ENCODE results near the gene OR2D2. TPM values are rescaled to one million over a fixed set of nuclear protein-coding genes. Genes with fewer than 3 reads are reported as not detected.
"Not testable (repeated sequence)": the region's sequence is repeated elsewhere in the genome, so short reads cannot be mapped to it uniquely, and the experiment has no call there.

The OR2D2 gene, protein sequence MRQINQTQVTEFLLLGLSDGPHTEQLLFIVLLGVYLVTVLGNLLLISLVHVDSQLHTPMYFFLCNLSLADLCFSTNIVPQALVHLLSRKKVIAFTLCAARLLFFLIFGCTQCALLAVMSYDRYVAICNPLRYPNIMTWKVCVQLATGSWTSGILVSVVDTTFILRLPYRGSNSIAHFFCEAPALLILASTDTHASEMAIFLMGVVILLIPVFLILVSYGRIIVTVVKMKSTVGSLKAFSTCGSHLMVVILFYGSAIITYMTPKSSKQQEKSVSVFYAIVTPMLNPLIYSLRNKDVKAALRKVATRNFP
- not detected for polyA plus RNA-seq (2013, experiment 1 of 2; ENCODE audit: insufficient read length)
- not detected for polyA plus RNA-seq (2013, experiment 2 of 2; ENCODE audit: insufficient read length)

GRCh38 chr11:6892400-6892799, at the start of gene OR2D2:
Gene OR2D2 (minus strand): TSS chr11:6892500. CDS start chr11:6892500, 0 bp downstream.
- no peak for DNase-seq

DNA sequence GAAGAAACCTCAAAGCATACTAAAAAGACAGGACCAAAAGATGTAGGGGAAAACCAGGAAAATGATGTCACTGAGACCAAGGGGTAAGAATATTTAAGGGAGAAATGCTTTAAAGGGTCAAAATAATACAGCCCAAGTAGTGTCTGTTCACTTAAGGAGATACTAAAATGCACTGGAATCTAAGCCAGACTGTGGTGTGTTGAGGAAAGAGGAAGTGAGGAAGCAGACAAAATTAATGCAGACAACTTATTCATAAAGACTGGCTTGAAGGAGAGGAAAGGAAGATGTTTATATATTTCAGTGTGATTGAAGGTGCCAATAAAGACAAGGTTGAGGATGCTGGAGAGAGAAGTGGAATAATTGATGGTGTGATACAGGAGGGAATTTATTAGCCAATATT, 49.7 kb upstream of the OR2D2 start:
- DNase-seq, result no peak

DNA sequence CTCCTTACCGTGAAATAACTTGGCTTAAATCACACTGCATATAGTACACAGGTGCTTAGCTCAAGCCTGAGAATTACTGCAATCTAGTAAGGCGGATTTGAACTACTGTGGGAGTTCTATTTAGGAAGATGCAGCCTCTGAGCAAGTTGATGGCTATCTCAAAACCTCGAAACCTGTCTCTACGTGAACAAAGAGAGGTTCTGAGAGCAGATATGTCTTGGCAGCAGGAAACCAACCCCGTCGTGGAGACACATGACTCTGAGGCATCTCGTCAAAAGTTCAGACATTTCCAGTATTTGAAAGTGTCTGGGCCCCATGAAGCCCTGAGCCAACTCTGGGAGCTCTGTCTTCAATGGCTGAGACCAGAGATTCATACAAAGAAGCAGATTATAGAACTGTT, 39.8 kb upstream of the OR2D2 start:
- no peak for DNase-seq

GRCh38 chr11:6931146-6931713, 38.9 kb upstream of the OR2D2 start:
- no peak for DNase-seq

DNA sequence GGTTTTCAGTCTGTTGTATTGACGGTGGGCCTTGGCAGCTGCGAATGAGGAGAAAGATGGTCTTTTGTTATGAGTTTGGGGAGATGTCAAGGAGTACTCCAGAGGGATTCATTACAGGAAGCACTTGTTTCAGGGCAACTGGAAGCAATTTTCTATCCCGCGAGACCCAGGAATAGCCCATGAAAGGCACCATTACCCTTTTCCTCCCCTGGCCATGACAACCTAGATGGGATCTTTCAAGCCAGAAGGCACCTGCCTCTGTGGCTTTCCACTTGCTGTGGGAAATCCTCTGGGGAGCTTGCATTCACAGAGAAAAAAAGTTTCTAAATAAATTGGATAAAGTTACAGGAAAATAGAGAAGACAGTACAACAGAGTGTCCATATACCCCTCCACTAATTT, 36.6 kb upstream of the OR2D2 start:
- DNase-seq, result no peak

- DNase-seq, result no peak
These were observed 34.8 kb upstream of the OR2D2 start for GRCh38 chr11:6927030-6927617.

DNA sequence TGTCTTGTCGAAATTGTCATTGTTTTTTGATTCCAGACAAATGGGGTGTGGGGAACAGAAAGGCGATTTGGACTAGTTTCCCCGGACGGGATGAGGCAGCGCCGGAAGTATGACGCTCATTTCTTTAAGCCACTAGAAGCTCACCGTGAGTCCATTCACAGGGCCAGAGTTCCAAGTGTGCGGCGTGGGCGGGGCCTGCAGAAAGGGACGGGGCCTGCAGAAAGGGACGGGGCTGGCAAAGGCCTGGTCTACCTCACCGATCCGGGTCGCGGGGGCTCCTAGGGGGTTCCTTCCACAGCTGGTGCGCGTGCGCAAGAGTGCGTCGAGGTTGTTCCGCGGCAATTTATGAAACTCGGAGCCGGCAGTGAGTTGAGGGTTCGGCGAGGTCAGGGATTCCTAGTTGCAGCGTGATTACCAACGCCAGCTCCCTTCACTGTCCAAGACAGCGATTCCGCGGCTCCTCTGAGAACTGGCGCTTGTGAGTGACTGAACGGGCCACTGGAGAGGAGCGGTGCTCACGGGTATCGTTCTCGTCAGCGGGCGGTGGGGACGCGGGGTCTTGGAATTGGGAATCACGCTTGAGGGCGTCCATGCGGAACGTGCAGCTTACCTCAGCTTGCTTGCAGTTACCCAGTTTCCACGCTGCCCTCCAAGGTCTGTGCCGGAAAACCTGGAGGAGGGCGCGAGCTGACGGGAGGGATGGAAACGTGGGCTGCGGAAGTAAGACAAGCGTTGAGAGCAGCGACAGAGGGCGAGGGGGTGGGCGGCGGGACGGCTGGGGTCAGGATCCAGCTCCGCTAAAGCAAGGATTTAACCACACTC, 34.1 kb upstream of the OR2D2 start, which contains the start of gene ZNF215:
Gene ZNF215 (plus strand): TSS at position 219 of the 822 bp plus-strand sequence. CDS start 5,847 bp downstream, outside the sequence.
- peak; percentile 85 for DNase-seq

DNA sequence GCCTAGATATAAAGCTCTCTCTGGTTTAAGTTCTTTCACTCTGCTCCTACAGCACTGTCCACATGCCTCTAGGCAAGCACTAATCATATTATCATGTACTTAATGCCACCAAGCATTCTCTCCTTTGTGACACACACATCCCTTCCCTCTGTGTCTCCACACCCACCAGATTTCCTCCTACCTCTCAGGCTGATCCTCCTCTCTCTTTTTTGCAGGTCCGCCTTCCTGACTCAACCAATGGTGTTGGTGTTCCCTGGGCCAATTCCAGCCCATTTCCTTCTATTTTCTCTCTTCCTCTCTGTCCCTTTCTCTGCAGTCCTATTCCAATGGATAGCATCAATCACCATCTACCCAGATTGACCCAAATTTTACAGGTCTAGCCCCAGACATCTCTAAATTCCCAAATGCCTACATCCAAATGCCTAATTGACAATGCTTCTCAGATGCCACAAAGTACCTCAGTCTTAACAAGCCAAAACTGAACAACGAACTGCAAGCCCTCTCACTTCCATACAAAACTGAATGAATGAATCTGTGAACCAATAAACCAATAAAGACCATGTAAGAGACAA, 33.4 kb upstream of the OR2D2 start:
- DNase-seq, result peak; percentile 7

DNA sequence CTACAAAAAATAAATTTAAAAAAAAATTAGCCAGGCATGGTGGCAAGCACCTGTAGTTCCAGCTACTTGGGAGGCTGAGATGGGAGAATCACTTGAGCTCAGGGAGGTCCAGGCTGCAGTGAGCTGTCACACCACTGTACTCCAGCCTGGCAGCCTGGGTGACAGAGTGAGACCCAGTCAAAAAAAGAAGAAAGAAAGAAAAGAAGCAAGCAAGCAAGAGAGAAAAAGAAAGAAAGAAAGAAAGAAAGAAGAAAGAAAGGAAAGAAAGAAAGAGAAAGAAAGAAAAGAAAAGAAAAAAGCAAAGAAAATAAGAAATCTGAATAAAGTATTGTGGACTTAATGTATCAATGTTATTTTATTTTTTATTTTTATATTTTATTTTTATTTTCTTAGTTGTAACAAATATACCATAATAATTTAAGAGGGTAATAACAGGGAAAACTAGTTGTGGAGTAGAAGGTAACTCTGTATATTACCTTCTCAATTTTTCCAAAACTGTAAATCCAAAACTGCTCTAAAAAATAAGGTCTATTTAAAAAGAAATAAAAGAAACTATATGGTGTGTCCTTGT, 32.8 kb upstream of the OR2D2 start:
- no peak for DNase-seq

DNA sequence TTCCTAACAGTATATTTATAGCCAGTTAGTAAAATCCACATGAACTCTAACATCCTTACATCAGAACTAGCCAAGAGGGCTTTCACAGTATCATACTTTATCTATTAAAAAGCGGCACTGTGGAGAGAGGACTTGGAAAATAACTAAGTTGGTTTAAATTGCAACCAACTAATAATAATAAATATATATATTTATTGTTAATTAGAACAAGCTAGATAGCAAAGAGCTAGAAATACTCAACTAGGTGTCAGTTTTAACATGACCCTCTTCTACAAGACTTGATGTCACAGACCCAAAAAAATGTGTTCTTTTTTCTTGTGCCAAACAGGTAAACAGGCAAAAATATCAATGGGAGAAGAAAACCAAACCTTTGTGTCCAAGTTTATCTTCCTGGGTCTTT, 28.4 kb upstream of the OR2D2 start, which contains the start of gene OR2D3:
Gene OR2D3 (plus strand): TSS at position 301 of the 400 bp plus-strand sequence. CDS start 0 bp downstream, at position 301.
- DNase-seq, result no peak

DNA sequence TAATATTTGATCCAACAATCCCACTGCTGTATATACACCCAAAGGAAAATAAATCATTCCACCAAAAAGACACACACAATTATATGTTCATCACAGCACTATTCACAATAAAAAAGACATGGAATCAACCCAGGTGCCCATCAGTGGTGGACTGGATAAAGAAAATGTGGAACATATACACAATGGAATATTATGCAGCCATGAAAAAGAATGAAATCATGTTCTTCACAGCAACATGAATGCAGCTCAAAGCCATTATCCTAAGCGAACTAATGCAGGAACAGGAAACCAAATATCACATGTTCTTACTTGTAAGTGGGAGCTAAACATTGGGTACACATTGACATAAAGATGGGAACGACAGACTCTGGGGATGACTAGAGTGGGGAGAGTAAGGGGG, 27.4 kb upstream of the OR2D2 start:
- DNase-seq, result no peak

DNA sequence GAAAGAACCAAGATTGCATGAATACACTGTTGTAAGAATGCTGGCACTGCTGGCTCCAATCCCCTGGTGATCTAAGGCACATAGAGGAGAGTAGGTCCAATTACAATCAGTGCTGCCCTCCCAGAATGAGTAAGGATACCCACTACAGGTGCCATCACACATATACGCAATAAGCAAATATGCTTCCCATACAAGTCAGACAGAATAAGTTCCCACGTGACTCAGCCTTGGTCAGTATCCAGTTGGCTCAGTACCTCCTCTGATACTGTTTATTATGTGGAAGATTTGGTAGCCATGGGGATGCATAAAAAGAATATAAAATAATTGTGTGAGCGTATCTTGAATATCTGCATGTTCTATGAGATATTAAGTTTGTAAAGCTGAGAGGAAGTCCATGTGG, 19.6 kb upstream of the OR2D2 start:
- DNase-seq, result no peak

DNA sequence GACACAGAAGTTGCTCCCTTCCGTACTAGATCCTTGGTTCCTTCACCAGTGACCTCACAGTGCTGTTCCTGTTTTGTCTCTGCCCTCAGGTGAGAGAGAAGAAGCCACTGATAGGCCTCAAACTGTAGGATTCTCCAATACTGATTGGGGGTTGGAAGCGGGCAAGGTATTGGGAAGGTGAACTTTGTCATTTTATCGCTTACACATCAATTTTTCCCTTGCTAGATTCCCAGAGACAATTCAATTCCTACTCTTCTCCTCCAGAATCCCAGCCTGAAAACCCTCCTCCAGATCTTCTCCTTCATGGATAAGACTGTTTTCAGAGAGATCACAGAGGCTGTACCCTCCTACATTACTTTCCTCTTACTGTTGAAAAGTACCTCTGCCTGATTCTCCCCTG, 19.1 kb upstream of the OR2D2 start:
- DNase-seq, result no peak

DNA sequence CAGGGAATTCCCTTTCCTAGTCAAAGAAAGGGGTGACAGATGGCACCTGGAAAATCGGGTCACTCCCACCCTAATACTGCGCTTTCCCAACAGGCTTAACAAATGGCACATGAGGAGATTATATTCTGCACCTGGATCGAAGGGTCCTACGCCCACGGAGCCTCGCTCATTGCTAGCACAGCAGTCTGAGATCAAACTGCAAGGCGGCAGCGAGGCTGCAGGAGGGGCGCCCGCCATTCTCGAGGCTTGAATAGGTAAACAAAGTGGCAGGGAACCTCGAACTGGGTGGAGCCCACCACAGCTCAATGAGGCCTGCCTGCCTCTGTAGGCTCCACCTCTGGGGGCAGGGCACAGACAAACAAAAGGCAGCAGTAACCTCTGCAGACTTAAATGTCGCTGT, 12.5 kb upstream of the OR2D2 start:
- DNase-seq, result not testable (repeated sequence)

- DNase-seq, result no peak
These were observed 8.2 kb upstream of the OR2D2 start for GRCh38 chr11:6900327-6900999.

GRCh38 chr11:6898911-6899310, 6.6 kb upstream of the OR2D2 start:
- no peak for DNase-seq

- DNase-seq, result no peak
These were observed 2.7 kb upstream of the OR2D2 start for GRCh38 chr11:6895010-6895409.

DNA sequence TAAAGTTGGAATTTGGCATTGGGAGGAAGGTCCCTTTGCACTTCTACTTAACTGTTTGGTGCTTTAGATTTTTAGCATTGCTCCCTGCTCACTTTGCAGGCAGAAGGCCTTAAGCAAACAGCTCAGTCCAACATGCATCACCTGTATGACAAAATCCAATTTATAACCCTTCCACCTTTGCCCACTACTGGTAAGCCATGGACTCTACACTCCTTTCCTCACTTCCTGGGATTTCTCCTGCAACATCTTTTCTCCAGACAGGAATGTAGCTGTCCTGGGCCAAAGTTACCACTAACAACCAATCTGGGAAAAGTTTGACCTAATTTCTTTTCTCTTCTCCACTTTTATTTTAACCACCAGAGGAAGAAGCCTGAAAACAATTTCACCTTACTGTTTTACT, 1.8 kb upstream of the OR2D2 start:
- DNase-seq, result no peak

DNA sequence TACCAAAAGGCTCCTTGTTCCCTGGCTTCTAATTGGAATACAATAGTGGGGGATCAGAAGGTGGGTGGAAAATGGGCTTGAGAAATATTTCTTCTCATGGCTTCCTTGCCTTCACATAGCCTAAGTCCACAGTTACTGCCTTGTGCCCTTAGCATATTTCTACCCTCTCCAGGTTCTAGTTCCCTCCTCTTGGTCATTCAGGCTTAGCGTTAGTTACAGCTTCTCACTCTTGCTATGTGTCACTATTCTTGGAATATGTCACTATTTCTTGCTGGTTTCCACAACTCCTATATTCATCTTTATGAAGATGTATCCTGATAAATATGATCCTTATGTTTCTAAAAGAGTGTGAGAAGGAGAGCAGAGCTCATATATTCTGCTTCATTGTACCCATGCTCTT, 2.5 kb downstream of the OR2D2 start:
- no peak for DNase-seq

DNA sequence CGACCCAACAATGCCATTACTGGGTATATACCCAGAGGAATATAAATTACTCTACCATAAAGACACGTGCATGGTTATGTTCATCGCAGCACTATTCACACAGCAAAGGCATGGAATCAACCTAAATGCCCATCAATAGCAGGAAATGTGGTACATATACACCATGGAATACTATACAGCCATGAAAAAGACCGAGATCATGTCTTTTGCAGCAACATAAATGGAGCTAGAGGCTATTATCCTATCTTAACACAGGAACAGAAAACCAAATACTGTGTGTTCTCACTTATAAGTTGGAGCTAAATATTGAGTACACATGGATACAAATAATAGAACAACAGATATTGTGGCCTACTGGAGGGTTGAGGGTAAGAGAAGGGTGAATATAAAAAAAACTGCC, 3.5 kb downstream of the OR2D2 start:
- no peak for DNase-seq

DNA sequence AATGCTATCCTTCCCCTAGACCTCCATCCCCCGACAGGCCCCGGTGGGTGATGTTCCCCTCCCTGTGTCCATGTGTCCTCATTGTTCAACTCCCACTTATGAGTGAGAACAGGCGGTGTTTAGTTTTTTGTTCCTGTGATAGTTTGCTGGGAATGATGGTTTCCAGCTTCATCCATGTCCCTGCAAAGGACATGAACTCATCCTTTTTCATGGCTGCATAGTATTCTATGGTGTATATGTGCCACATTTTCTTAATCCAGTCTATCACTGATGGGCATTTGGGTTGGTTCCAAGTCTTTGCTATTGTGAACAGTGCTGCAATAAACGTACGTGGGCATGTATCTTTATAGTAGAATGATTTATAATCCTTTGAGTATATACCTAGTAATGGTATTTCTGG, 4.6 kb downstream of the OR2D2 start:
- DNase-seq, result not testable (repeated sequence)

DNA sequence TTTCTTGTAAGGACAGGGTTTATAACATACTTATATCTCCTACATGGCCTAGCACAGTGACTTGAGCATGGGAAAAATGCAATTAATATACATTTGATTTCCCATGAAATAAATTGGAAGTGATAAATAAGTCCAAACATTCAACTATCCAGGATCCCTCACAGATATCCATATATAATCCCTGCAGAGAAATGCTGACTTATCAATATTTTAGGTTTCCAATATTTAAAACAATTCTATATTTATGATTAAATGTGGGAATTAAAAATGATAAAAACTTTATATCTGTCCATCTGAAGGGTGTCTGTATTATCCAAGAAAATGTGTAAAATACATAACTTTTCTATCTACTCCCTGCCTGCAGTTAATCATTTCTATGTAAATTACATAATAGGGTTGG, 9.5 kb downstream of the OR2D2 start:
- no peak for DNase-seq
